Suprapubic skin (tissue), 4 donors: ENCODE measurements around the gene ZNF550.
"Not testable (repeated sequence)": the region's sequence is repeated elsewhere in the genome, so short reads cannot be mapped to it uniquely, and the experiment has no call there.

Experiments used
- CTCF ChIP-seq, 2 donors: fragments of 200-600 bp in 1 of 2; fragments of 450-650 bp in 1 of 2; sonication (generic) in 1 of 2; IDR thresholded peaks; one replicate each; pipeline ENCODE4 v1.5.1; 2016 to 2019; ENCODE audit warnings: antibody characterized with exemption in 2 of 2, mild to moderate bottlenecking in 1 of 2, moderate library complexity in 1 of 2
- EP300 ChIP-seq: sonication (generic); formaldehyde crosslinking; IDR thresholded peaks from one replicate; pipeline ENCODE4 v1.6.1; 2017; ENCODE audit warnings: antibody characterized with exemption
- POLR2A ChIP-seq, 2 donors: fragments of 450-650 bp; IDR thresholded peaks; one replicate each; pipeline ENCODE4 v1.6.1; 2017; ENCODE audit warnings: antibody characterized with exemption in 2 of 2, mild to moderate bottlenecking in 2 of 2, moderate library complexity in 2 of 2
- POLR2AphosphoS5 ChIP-seq, 3 donors: sonication (generic); formaldehyde crosslinking; IDR thresholded peaks; one replicate each; pipeline ENCODE4 v1.6.1; 2017; ENCODE audit warnings: antibody characterized with exemption in 3 of 3

GRCh38 chr19:57488299-57488644, 71.4 kb downstream of the ZNF550 start:
- not testable (repeated sequence) for TF ChIP-seq CTCF (IDR thresholded peaks at IDR 0.05); POLR2AphosphoS5 (IDR thresholded peaks at IDR 0.05); EP300; POLR2A (IDR thresholded peaks at IDR 0.05)
